IMR-90 (cell line): Measurements from ENCODE around the gene MEX3A. TPM values are rescaled to one million over a fixed set of nuclear protein-coding genes. Genes with fewer than 3 reads are reported as not detected.

Source experiments
- ATAC-seq: fragments of 200-7000 bp; cut with Tn5 transposase; 2 replicates; pipeline ENCODE4 v1.9.1; 2020; ENCODE audit warnings: low read depth, mild to moderate bottlenecking, moderate library complexity
- BruUV-seq: library from RNA; stranded (reverse); fragments of 400-500 nt; replicated peaks from 2 replicates; lab custom pipeline; 2021; lab: Mats Ljungman, UMichigan
- CTCF ChIA-PET: fragments of 300-600 bp; formaldehyde crosslinking; extraction: SDS; loops from one replicate; lab custom pipeline; 2021; ENCODE audit warnings: antibody characterized with exemption; lab: Yijun Ruan, JAX
- POLR2A ChIA-PET: fragments of 300-600 bp; sonication (Branson Sonifier 250); formaldehyde crosslinking; loops from one replicate; lab custom pipeline; 2022; ENCODE audit warnings: antibody characterized with exemption; ENCODE audit not compliant: unreplicated experiment; lab: Charles Lee
- DNase-seq: peaks from one replicate; pipeline ENCODE4 v3.0.0; 2013
- H2AFZ ChIP-seq: replicated peaks from 2 replicates; pipeline ENCODE3; 2013; ENCODE audit warnings: low read length, mild to moderate bottlenecking; ENCODE audit not compliant: poor library complexity
- H2AK5ac ChIP-seq: 2 replicates; pipeline ENCODE4 v1.6.1; 2013; ENCODE audit warnings: low read depth, low read length, inconsistent platforms
- H2AK9ac ChIP-seq: replicated peaks from 2 replicates; pipeline ENCODE3; 2013; ENCODE audit warnings: mild to moderate bottlenecking, low read depth, low read length, moderate library complexity; ENCODE audit not compliant: poor library complexity
- H2BK120ac ChIP-seq: 2 replicates; pipeline ENCODE4 v1.6.1; 2013; ENCODE audit warnings: low read depth, low read length, inconsistent platforms
- H2BK15ac ChIP-seq: 3 replicates; pipeline ENCODE4 v1.6.1; 2013; ENCODE audit warnings: low read depth, low read length, inconsistent platforms
- H2BK20ac ChIP-seq: 2 replicates; pipeline ENCODE4 v1.6.1; 2013; ENCODE audit warnings: low read depth, mild to moderate bottlenecking, inconsistent platforms, low read length, moderate library complexity
- H2BK5ac ChIP-seq: 2 replicates; pipeline ENCODE4 v1.6.1; 2013; ENCODE audit warnings: mild to moderate bottlenecking, low read depth, low read length, inconsistent platforms; ENCODE audit not compliant: poor library complexity, severe bottlenecking
- H3K14ac ChIP-seq: replicated peaks from 2 replicates; pipeline ENCODE4 v1.6.1; 2013; ENCODE audit warnings: low read depth, low read length, inconsistent platforms
- H3K18ac ChIP-seq: 2 replicates; pipeline ENCODE4 v1.6.1; 2013; ENCODE audit warnings: low read depth, low read length, control low read depth
- H3K23ac ChIP-seq: 2 replicates; pipeline ENCODE4 v1.6.1; 2013; ENCODE audit warnings: low read depth, low read length, inconsistent platforms
- H3K27ac ChIP-seq: 2 replicates; pipeline ENCODE4 v1.5.1; 2013; ENCODE audit warnings: mild to moderate bottlenecking, control low read depth, low read length; ENCODE audit not compliant: insufficient read depth
- H3K27me3 ChIP-seq: 2 replicates; pipeline ENCODE4 v1.6.1; 2013; ENCODE audit warnings: low read length; ENCODE audit not compliant: control insufficient read depth, insufficient read depth
- H3K36me3 ChIP-seq: 2 replicates; pipeline ENCODE4 v1.6.1; 2013; ENCODE audit warnings: low read length, mixed read lengths; ENCODE audit not compliant: control insufficient read depth, insufficient read depth
- H3K4ac ChIP-seq: 2 replicates; pipeline ENCODE4 v1.6.1; 2013; ENCODE audit warnings: low read depth, low read length, inconsistent platforms
- H3K4me1 ChIP-seq: 2 replicates; pipeline ENCODE4 v1.6.1; 2013; ENCODE audit warnings: low read length, mixed read lengths; ENCODE audit not compliant: control insufficient read depth, insufficient read depth
- H3K4me2 ChIP-seq: 2 replicates; pipeline ENCODE4 v1.6.1; 2013; ENCODE audit warnings: low read depth, mild to moderate bottlenecking, control low read depth, low read length, moderate library complexity
- H3K4me3 ChIP-seq: 2 replicates; pipeline ENCODE4 v1.5.1; 2013; ENCODE audit warnings: low read depth, mild to moderate bottlenecking, control low read depth, low read length, moderate library complexity; ENCODE audit not compliant: insufficient read depth
- H3K56ac ChIP-seq: 2 replicates; pipeline ENCODE4 v1.6.1; 2013; ENCODE audit warnings: low read length, inconsistent platforms; ENCODE audit not compliant: insufficient read depth; ENCODE audit errors: extremely low read depth
- H3K79me1 ChIP-seq, 2 experiments: 2 replicates each; pipeline ENCODE4 v1.6.1; 2013; ENCODE audit warnings: low read length in 2 of 2, inconsistent platforms in 1 of 2, low read depth in 1 of 2
- H3K9ac ChIP-seq: 2 replicates; pipeline ENCODE4 v1.6.1; 2013; ENCODE audit warnings: low read depth, low read length, control low read depth
- H3K9me1 ChIP-seq: 2 replicates; pipeline ENCODE4 v1.6.1; 2013; ENCODE audit warnings: low read length, inconsistent platforms; ENCODE audit not compliant: insufficient read depth
- H3K9me3 ChIP-seq: 2 replicates; pipeline ENCODE4 v1.6.1; 2013; ENCODE audit warnings: low read length; ENCODE audit not compliant: control insufficient read depth, insufficient read depth
- H4K20me1 ChIP-seq: 2 replicates; pipeline ENCODE4 v1.6.1; 2013; ENCODE audit warnings: low read length, inconsistent platforms; ENCODE audit not compliant: insufficient read depth
- H4K5ac ChIP-seq: 2 replicates; pipeline ENCODE4 v1.6.1; 2013; ENCODE audit warnings: mild to moderate bottlenecking, low read depth, low read length, control low read depth
- H4K8ac ChIP-seq, 2 experiments: 2 replicates each; pipeline ENCODE4 v1.6.1; 2013; ENCODE audit warnings: low read depth in 2 of 2, low read length in 2 of 2, control low read depth in 1 of 2, inconsistent platforms in 1 of 2
- H4K91ac ChIP-seq: 2 replicates; pipeline ENCODE4 v1.6.1; 2013; ENCODE audit warnings: low read depth, low read length, inconsistent platforms; ENCODE audit not compliant: insufficient read depth
- BHLHE40 ChIP-seq: fragments of 150-350 bp; IDR thresholded peaks from 2 replicates; pipeline ENCODE4 v1.6.1; 2016; ENCODE audit warnings: mild to moderate bottlenecking, low read depth, low read length
- CEBPB ChIP-seq: IDR thresholded peaks from 2 replicates; pipeline ENCODE4 v1.6.1; 2012; ENCODE audit warnings: low read depth, low read length, improper control_type of control experiment
- CHD1 ChIP-seq: IDR thresholded peaks from 2 replicates; pipeline ENCODE4 v1.6.1; 2012; ENCODE audit warnings: low read depth, low read length, improper control_type of control experiment
- FOS ChIP-seq: fragments of 150-350 bp; IDR thresholded peaks from 2 replicates; pipeline ENCODE4 v1.6.1; 2016; ENCODE audit warnings: low read depth, low read length
- MAFK ChIP-seq: IDR thresholded peaks from 2 replicates; pipeline ENCODE4 v1.6.1; 2012; ENCODE audit warnings: low read depth, low read length, improper control_type of control experiment
- MAZ ChIP-seq: IDR thresholded peaks from 2 replicates; pipeline ENCODE4 v1.6.1; 2012; ENCODE audit warnings: low read depth, mild to moderate bottlenecking, low read length, improper control_type of control experiment, moderate library complexity, borderline replicate concordance
- MXI1 ChIP-seq: IDR thresholded peaks from 2 replicates; pipeline ENCODE4 v1.6.1; 2012; ENCODE audit warnings: low read depth, mild to moderate bottlenecking, low read length, moderate library complexity, borderline replicate concordance
- NFE2L2 ChIP-seq: fragments of 150-350 bp; IDR thresholded peaks from 2 replicates; pipeline ENCODE4 v1.6.1; 2016; ENCODE audit warnings: low read depth, mild to moderate bottlenecking, low read length
- POLR2A ChIP-seq: IDR thresholded peaks from 2 replicates; pipeline ENCODE4 v1.6.1; 2012; ENCODE audit warnings: mild to moderate bottlenecking, low read depth, low read length
- RAD21 ChIP-seq: IDR thresholded peaks from 2 replicates; pipeline ENCODE4 v1.6.1; 2012; ENCODE audit warnings: low read length, improper control_type of control experiment
- RCOR1 ChIP-seq: IDR thresholded peaks from 2 replicates; pipeline ENCODE4 v1.6.1; 2012; ENCODE audit warnings: mild to moderate bottlenecking, low read length, improper control_type of control experiment; ENCODE audit not compliant: insufficient replicate concordance
- RFX5 ChIP-seq: IDR thresholded peaks from 2 replicates; pipeline ENCODE4 v1.8.0; 2012; ENCODE audit warnings: low read depth, mild to moderate bottlenecking, low read length, moderate library complexity
- SMC3 ChIP-seq: fragments of 150-350 bp; IDR thresholded peaks from 2 replicates; pipeline ENCODE4 v1.6.1; 2016; ENCODE audit warnings: low read depth, mild to moderate bottlenecking, antibody characterized with exemption, low read length, moderate library complexity
- WGBS, 2 experiments: methylation state at CpG; one replicate each; pipeline versions ENCODE4 v1.1.5 to v1.1.7; 2013; ENCODE audit warnings: missing lambda C conversion rate in 2 of 2; ENCODE audit not compliant: insufficient read length in 1 of 2; ENCODE audit errors: extremely low coverage in 2 of 2; 5-methylcytosine and 5-hydroxymethylcytosine counted together
- dilution Hi-C: fragments of 300-500 bp; cut with HindIII; formaldehyde crosslinking; loops from one replicate; pipeline ENCODE4 v1.14.3; 2018; ENCODE audit warnings: low sequenced_read_pairs; ENCODE audit not compliant: unreplicated experiment
- in situ Hi-C: fragments of 300-500 bp; cut with MboI; formaldehyde crosslinking; loops from 3 replicates; pipeline ENCODE4 v1.14.3; 2019; ENCODE audit warnings: low sequenced_read_pairs, inconsistent platforms, mixed read lengths
- intact Hi-C: fragments of 100-400 bp; cut with micrococcal nuclease; formaldehyde crosslinking; loops from 2 replicates; pipeline ENCODE4 v1.10.0; 2022
- polyA plus RNA-seq, 3 experiments: library from polyadenylated mRNA; depleted of rRNA; stranded (reverse); fragments of >200 nt; gene quantifications; 2 replicates each; pipeline ENCODE4 v1.2.3, GENCODE V29; 2012; ENCODE audit warnings: low replicate concordance in 1 of 3
- total RNA-seq: library from RNA; depleted of rRNA; stranded (reverse); fragments of >200 nt; gene quantifications from 2 replicates; pipeline ENCODE4 v1.2.3, GENCODE V29; 2012
- TF ChIP-seq, protein P1 (sequence below): fragments of 150-350 bp; IDR thresholded peaks from 2 replicates; pipeline ENCODE4 v1.6.1; 2016; ENCODE audit warnings: low read depth, mild to moderate bottlenecking, low read length, moderate library complexity, borderline replicate concordance
- TF ChIP-seq, protein P2 (sequence below): conservative IDR thresholded peaks from 2 replicates; pipeline ENCODE4 v1.5.1; 2012; ENCODE audit warnings: mild to moderate bottlenecking, low read depth, low read length, improper control_type of control experiment

Gene MEX3A
- total and polyA plus RNA-seq, 2 of the 4 experiments (the other 2 are of a cell fraction), result 2.3 to 9.0 TPM

DNA sequence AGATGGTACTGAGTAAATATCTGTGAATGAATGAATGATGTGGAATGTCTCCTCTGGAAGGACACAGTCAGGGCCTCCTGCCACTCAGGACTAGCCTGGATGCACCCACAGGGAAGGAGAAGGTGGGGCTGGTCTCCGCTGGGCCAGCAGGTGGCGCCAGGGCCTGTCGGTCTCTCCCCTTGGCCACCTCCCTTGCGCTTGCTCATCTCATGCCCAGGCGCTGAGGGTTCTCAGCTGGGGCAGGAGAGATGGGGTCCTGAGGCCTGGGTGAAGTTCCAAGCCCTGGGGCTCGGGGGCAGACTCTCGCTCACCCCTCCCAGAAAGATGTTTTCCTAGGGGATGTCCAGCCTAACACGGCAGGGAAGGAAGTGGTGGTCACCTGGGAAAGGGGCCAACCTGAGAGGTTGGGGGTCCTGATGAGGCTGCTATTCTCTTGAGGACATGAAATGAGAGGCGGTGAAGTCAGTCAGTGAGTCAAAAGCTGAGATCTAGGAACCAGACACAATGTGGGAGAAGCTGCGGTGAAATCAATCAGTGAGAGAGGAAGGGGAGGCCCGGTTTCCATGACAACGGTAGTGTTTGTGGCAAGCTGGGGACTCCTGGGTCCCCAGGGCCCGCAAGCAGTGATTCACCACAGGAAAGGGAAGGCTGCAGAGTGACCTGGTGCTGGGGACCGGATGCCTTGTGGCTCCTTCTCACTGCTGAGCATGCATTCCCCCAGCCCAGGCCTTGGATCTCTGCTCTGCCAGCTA lies 14.6 kb upstream of the MEX3A start:
- Histone ChIP-seq H2BK5ac (peak overlapping the region; percentile 76), H3K4me3 (no peak overlapping the region), H3K27ac (peak overlapping the region; percentile 73), H4K5ac (peak overlapping the region; percentile 81), H2BK15ac (peak overlapping the region; percentile 92), H2AK9ac (peak overlapping the region; percentile 98), H4K8ac (peak overlapping the region; percentile 93), H3K56ac (peak overlapping the region; percentile 77), H2BK20ac (peak overlapping the region; percentile 92), H2AFZ (peak overlapping the region; percentile 88), H3K14ac (peak overlapping the region; percentile 83), H3K4me2 (no peak overlapping the region), H3K9ac (peak overlapping the region; percentile 21), H3K79me1 (peaks cover 11 to 55% of the 10 kb centered on the region in 2 experiments), H2AK5ac (peak overlapping the region; percentile 97), H3K9me3 (no peaks in the 10 kb centered on the region), H4K20me1 (no peaks in the 10 kb centered on the region), H3K23ac (peak overlapping the region; percentile 44; the same call in 1 of the 2 replicates), H4K91ac (peak overlapping the region; percentile 98), H3K4me1 (peaks cover 9% of the 10 kb centered on the region), H3K36me3 (peaks cover 6% of the 10 kb centered on the region; the same call in 1 of the 2 replicates), H2BK120ac (peak overlapping the region; percentile 90), H3K4ac (peak overlapping the region; percentile 97), H3K9me1 (peaks cover 15% of the 10 kb centered on the region), H3K18ac (peak overlapping the region; percentile 36), H3K27me3 (no peaks in the 10 kb centered on the region)
- POLR2A ChIA-PET, result no interaction called here
- 52% methylated on average over 3 of the region's 14 CpGs; no CpG with 5 or more reads in 1 of the 2 experiments for WGBS, 2 experiments
- ATAC-seq (peak; percentile 99), DNase-seq (peak; percentile 78)
- in situ Hi-C loops (loop anchor here (5.0 kb wide), 2 partner anchors 35 to 220 kb away; no protein-coding TSS in a partner anchor), intact Hi-C loops (loop anchor here (1.0 to 10.0 kb wide), 4 partner anchors 33 to 218 kb away; no protein-coding TSS in a partner anchor), dilution Hi-C loops (no loop called here)
- CTCF ChIA-PET, result interaction anchor here (0.7 to 5.6 kb wide), 12 partner anchors 16 to 130 kb away, joined by 3 to 64 read pairs (median 4); partner anchors contain the start of genes LMNA and PMF1
- BruUV-seq, result no TSS peak
- no peak for TF ChIP-seq RCOR1
- no peak for TF ChIP-seq RFX5
- TF ChIP-seq BHLHE40, result peak; percentile 3; the same call in 1 of the 2 replicates
- TF ChIP-seq NFE2L2, result peak; percentile 14; the same call in 1 of the 2 replicates
- peak; percentile 81; the same call in 1 of the 2 replicates for TF ChIP-seq MAZ
- TF ChIP-seq MXI1, result 0 out of 2 replicates have a peak, but pooled peaks have one; percentile 23
- 0 out of 2 replicates have a peak, but pooled peaks have one; percentile 2 for TF ChIP-seq FOS
- TF ChIP-seq POLR2A, result peak; percentile 43; the same call in 1 of the 2 replicates
- no peak for TF ChIP-seq MAFK
- TF ChIP-seq, protein P1, sequence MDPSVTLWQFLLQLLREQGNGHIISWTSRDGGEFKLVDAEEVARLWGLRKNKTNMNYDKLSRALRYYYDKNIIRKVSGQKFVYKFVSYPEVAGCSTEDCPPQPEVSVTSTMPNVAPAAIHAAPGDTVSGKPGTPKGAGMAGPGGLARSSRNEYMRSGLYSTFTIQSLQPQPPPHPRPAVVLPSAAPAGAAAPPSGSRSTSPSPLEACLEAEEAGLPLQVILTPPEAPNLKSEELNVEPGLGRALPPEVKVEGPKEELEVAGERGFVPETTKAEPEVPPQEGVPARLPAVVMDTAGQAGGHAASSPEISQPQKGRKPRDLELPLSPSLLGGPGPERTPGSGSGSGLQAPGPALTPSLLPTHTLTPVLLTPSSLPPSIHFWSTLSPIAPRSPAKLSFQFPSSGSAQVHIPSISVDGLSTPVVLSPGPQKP, result no peak
- TF ChIP-seq CHD1, result 0 out of 2 replicates have a peak, but pooled peaks have one; percentile 63
- no peak for TF ChIP-seq CEBPB
- TF ChIP-seq SMC3, result peak; percentile 99
- peak; percentile 97 for TF ChIP-seq RAD21
- TF ChIP-seq, protein P2, sequence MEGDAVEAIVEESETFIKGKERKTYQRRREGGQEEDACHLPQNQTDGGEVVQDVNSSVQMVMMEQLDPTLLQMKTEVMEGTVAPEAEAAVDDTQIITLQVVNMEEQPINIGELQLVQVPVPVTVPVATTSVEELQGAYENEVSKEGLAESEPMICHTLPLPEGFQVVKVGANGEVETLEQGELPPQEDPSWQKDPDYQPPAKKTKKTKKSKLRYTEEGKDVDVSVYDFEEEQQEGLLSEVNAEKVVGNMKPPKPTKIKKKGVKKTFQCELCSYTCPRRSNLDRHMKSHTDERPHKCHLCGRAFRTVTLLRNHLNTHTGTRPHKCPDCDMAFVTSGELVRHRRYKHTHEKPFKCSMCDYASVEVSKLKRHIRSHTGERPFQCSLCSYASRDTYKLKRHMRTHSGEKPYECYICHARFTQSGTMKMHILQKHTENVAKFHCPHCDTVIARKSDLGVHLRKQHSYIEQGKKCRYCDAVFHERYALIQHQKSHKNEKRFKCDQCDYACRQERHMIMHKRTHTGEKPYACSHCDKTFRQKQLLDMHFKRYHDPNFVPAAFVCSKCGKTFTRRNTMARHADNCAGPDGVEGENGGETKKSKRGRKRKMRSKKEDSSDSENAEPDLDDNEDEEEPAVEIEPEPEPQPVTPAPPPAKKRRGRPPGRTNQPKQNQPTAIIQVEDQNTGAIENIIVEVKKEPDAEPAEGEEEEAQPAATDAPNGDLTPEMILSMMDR, result peak; percentile 98
